ENCODE measurements around the gene ATL3. TPM values are rescaled to one million over a fixed set of nuclear protein-coding genes. Genes with fewer than 3 reads are reported as not detected.

The ATL3 gene, protein sequence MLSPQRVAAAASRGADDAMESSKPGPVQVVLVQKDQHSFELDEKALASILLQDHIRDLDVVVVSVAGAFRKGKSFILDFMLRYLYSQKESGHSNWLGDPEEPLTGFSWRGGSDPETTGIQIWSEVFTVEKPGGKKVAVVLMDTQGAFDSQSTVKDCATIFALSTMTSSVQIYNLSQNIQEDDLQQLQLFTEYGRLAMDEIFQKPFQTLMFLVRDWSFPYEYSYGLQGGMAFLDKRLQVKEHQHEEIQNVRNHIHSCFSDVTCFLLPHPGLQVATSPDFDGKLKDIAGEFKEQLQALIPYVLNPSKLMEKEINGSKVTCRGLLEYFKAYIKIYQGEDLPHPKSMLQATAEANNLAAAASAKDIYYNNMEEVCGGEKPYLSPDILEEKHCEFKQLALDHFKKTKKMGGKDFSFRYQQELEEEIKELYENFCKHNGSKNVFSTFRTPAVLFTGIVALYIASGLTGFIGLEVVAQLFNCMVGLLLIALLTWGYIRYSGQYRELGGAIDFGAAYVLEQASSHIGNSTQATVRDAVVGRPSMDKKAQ
- total RNA-seq, result 202 and 222 TPM in 2 replicates

DNA sequence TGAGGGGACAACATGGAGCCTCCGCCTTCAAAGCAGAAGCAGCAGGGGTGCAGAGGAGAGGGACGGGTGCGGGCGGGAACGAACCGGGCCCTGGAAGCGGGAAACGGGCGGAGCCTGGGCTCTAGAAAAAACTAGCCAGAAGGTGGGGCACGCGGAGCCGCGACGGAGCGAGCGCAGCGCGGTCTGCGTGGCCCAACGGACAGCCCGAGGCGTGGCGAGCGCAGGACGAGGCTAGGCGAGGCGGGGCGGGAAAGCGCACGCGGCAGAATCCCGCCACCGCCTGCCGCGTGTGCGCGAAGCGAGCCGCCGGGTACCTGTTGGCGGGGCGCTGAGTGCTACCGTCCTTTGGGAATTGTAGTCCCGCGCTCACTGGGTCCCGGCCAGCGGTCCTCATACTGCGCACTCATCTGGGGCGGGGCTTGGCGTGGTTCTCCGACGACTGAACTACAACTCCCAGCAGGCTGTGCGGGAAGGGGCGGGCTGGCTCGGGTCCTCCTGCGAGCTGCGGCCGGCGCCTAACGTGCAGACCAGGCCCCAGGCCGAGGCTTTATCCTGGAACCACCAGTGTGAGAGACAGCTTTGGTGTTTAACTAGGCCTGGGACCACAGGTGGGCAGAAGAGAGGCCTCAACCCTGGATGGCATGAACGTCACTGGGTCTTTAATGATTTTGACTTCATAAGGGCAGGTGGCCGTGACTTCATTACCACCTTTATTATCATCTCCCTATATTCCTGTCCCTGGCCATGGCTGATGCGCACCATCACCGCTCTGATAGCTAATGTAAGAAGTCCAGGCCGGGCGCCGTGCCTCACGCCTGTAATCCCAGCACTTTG is at the start of gene ATL3:
Gene ATL3, minus strand, starts transcription at position 55 of the 834 bp plus-strand sequence. Its CDS starts 41 bp downstream, at position 14.

GRCh38 chr11:63681321-63682065 is 10.3 kb upstream of the ATL3 start, which contains the start of gene RTN3:
Gene RTN3 (plus strand): TSS chr11:63681500. CDS start chr11:63681637, 137 bp downstream.

DNA sequence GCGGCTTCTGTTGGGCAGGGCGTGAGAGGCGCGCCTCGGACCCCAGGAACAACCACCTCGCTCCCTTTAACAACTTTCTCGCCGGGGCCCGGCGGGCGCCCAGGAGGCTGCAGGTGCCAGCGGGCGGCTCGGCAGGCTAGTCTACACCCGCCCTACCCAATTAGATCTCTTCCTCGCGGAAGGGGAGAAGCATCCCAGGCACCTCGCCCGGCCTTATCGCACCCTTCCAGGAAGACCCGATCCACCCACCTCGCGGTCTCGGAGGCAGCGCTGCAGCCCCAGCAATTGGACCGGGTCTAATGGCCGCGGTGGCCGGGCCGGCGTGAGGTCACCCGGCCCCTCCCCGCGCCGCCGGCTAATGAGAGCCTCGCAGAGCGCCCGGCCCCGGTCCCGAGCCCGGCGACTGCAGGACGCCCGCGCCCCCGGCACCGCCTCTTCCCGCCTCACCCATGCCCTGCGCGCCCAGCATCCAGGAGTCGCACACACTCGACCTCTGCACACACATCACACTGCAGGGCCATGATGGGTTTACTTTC is 57.0 kb downstream of the ATL3 start, which contains the start of gene PLAAT3:
Gene PLAAT3, minus strand, starts transcription at position 298 of the 536 bp plus-strand sequence. CDS start 419 bp downstream, outside the sequence.

Other genes with a start within 250 kb of the ATL3 start
- not detected in 2 replicates for gene PLAAT5, start 180.2 kb downstream of the ATL3 start, total RNA-seq
- gene LGALS12, start 165.3 kb downstream of the ATL3 start, total RNA-seq, result not detected in 2 replicates
- 24.3 and 24.6 TPM in 2 replicates for gene PLAAT4, start 134.6 kb downstream of the ATL3 start, total RNA-seq
- not detected in 2 replicates for gene PLAAT2, start 108.0 kb downstream of the ATL3 start, total RNA-seq
- 14.4 and 28.1 TPM in 2 replicates for gene PLAAT3, start 56.9 kb downstream of the ATL3 start, total RNA-seq
- 47.3 and 65.6 TPM in 2 replicates for gene RTN3, start 10.1 kb upstream of the ATL3 start, total RNA-seq
- gene ZFTA, start 97.4 kb upstream of the ATL3 start, total RNA-seq, result 12.4 and 14.0 TPM in 2 replicates
- gene SPINDOC, start 142.1 kb upstream of the ATL3 start, total RNA-seq, result 8.2 and 9.4 TPM in 2 replicates
- 6.6 and 8.0 TPM in 2 replicates for gene MARK2, start 167.7 kb upstream of the ATL3 start, total RNA-seq
- gene RCOR2, start 245.8 kb upstream of the ATL3 start, total RNA-seq, result 1.1 and 2.0 TPM in 2 replicates

Measured in aortic smooth muscle cell (primary cell).